ENCODE results near the gene CHAT. TPM values are rescaled to one million over a fixed set of nuclear protein-coding genes. Genes with fewer than 3 reads are reported as not detected.

Gene CHAT
- polyA plus RNA-seq, 1 donor (not counting 4 experiments of a cell fraction or from before 2014, with no cell fraction given) = not detected

GRCh38 chr10:49567810-49568209, 46.0 kb upstream of the CHAT start:
- dilution Hi-C loops (cut with MboI; ENCODE audit: extremely low pct_ligation_motif_present, low sequenced_read_pairs) = no loop called here
- Histone ChIP-seq H3K27me3 (ENCODE audit: control insufficient read depth, extremely low read depth, insufficient read depth, low read length) (no peaks in the 10 kb centered on the region), H3K27ac (ENCODE audit: control insufficient read depth, insufficient read depth, low read length) (no peak overlapping the region), H3K4me1 (ENCODE audit: control insufficient read depth, extremely low read depth, insufficient read depth, low read length) (peaks cover 14% of the 10 kb centered on the region), H3K4me3 (ENCODE audit: control insufficient read depth in 2 of 3, extremely low read depth in 1 of 3, insufficient read depth in 2 of 3, low read depth in 1 of 3, low read length in 3 of 3) (no peak overlapping the region), H4K20me1 (ENCODE audit: control insufficient read depth, extremely low read depth, insufficient read depth, low read length) (no peaks in the 10 kb centered on the region), H3K79me2 (ENCODE audit: control insufficient read depth, insufficient read depth, low read length) (no peaks in the 10 kb centered on the region), H3K9me3 (ENCODE audit: control insufficient read depth, low read depth, low read length) (peaks cover 2% of the 10 kb centered on the region), H3K4me2 (ENCODE audit: control insufficient read depth, extremely low read depth, insufficient read depth, low read depth, low read length) (no peak overlapping the region), H3K9me1 (ENCODE audit: control insufficient read depth, extremely low read depth, insufficient read depth, low read length) (no peaks in the 10 kb centered on the region), H3K9ac (ENCODE audit: control insufficient read depth, extremely low read depth, insufficient read depth, low read length) (no peak overlapping the region), H3K36me3 (ENCODE audit: control insufficient read depth in 2 of 2, extremely low read depth in 1 of 2, insufficient read depth in 2 of 2, low read length in 2 of 2) (no peaks in the 10 kb centered on the region), H2AFZ (ENCODE audit: control insufficient read depth, low read length) (no peak overlapping the region)
- no peak for FAIRE-seq
- DNase-seq (ENCODE audit: low read depth, low spot score) = no peak
- TF ChIP-seq, protein P1, sequence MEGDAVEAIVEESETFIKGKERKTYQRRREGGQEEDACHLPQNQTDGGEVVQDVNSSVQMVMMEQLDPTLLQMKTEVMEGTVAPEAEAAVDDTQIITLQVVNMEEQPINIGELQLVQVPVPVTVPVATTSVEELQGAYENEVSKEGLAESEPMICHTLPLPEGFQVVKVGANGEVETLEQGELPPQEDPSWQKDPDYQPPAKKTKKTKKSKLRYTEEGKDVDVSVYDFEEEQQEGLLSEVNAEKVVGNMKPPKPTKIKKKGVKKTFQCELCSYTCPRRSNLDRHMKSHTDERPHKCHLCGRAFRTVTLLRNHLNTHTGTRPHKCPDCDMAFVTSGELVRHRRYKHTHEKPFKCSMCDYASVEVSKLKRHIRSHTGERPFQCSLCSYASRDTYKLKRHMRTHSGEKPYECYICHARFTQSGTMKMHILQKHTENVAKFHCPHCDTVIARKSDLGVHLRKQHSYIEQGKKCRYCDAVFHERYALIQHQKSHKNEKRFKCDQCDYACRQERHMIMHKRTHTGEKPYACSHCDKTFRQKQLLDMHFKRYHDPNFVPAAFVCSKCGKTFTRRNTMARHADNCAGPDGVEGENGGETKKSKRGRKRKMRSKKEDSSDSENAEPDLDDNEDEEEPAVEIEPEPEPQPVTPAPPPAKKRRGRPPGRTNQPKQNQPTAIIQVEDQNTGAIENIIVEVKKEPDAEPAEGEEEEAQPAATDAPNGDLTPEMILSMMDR (optimal IDR thresholded peaks at IDR 0.05 in 1 of 3, IDR thresholded peaks at IDR 0.05 in 1 of 3, conservative IDR thresholded peaks at IDR 0.05 in 1 of 3; ENCODE audit: extremely low read depth in 1 of 3, insufficient read depth in 2 of 3, low read length in 3 of 3) = no peak
- TF ChIP-seq EZH2 (IDR thresholded peaks at IDR 0.05; ENCODE audit: low read length) = no peak

- FAIRE-seq (no peak), DNase-seq (ENCODE audit: low read depth, low spot score) (no peak)
- dilution Hi-C loops (cut with MboI; ENCODE audit: extremely low pct_ligation_motif_present, low sequenced_read_pairs) = no loop called here
- H3K4me2 ChIP-seq (ENCODE audit: control insufficient read depth, extremely low read depth, insufficient read depth, low read depth, low read length) = no peak overlapping the region
- no peaks in the 10 kb centered on the region for H3K79me2 ChIP-seq (ENCODE audit: control insufficient read depth, insufficient read depth, low read length)
- no peaks in the 10 kb centered on the region for H3K27me3 ChIP-seq (ENCODE audit: control insufficient read depth, extremely low read depth, insufficient read depth, low read length)
- H3K9me1 ChIP-seq (ENCODE audit: control insufficient read depth, extremely low read depth, insufficient read depth, low read length) = no peaks in the 10 kb centered on the region
- no peaks in the 10 kb centered on the region for H3K36me3 ChIP-seq (ENCODE audit: control insufficient read depth in 2 of 2, extremely low read depth in 1 of 2, insufficient read depth in 2 of 2, low read length in 2 of 2)
- peaks cover 14% of the 10 kb centered on the region for H3K4me1 ChIP-seq (ENCODE audit: control insufficient read depth, extremely low read depth, insufficient read depth, low read length)
- no peak overlapping the region for H3K9ac ChIP-seq (ENCODE audit: control insufficient read depth, extremely low read depth, insufficient read depth, low read length)
- H2AFZ ChIP-seq (ENCODE audit: control insufficient read depth, low read length) = no peak overlapping the region
- no peak overlapping the region for H3K27ac ChIP-seq (ENCODE audit: control insufficient read depth, insufficient read depth, low read length)
- H3K9me3 ChIP-seq (ENCODE audit: control insufficient read depth, low read depth, low read length) = peaks cover 2% of the 10 kb centered on the region
- TF ChIP-seq, protein P1 (optimal IDR thresholded peaks at IDR 0.05 in 1 of 3, IDR thresholded peaks at IDR 0.05 in 1 of 3, conservative IDR thresholded peaks at IDR 0.05 in 1 of 3; ENCODE audit: extremely low read depth in 1 of 3, insufficient read depth in 2 of 3, low read length in 3 of 3) = no peak
- no peak for TF ChIP-seq EZH2 (IDR thresholded peaks at IDR 0.05; ENCODE audit: low read length)
- no peaks in the 10 kb centered on the region for H4K20me1 ChIP-seq (ENCODE audit: control insufficient read depth, extremely low read depth, insufficient read depth, low read length)
- no peak overlapping the region for H3K4me3 ChIP-seq (ENCODE audit: control insufficient read depth in 2 of 3, extremely low read depth in 1 of 3, insufficient read depth in 2 of 3, low read depth in 1 of 3, low read length in 3 of 3)
Measured at GRCh38 chr10:49568235-49568634, 45.6 kb upstream of the CHAT start.
